Measurements from ENCODE around the gene TNS4. TPM values are rescaled to one million over a fixed set of nuclear protein-coding genes. Genes with fewer than 3 reads are reported as not detected.

The TNS4 gene
- total RNA-seq, 1 experiment from 2014 or later, result 0.21 TPM

- TF ChIP-seq, protein P1, sequence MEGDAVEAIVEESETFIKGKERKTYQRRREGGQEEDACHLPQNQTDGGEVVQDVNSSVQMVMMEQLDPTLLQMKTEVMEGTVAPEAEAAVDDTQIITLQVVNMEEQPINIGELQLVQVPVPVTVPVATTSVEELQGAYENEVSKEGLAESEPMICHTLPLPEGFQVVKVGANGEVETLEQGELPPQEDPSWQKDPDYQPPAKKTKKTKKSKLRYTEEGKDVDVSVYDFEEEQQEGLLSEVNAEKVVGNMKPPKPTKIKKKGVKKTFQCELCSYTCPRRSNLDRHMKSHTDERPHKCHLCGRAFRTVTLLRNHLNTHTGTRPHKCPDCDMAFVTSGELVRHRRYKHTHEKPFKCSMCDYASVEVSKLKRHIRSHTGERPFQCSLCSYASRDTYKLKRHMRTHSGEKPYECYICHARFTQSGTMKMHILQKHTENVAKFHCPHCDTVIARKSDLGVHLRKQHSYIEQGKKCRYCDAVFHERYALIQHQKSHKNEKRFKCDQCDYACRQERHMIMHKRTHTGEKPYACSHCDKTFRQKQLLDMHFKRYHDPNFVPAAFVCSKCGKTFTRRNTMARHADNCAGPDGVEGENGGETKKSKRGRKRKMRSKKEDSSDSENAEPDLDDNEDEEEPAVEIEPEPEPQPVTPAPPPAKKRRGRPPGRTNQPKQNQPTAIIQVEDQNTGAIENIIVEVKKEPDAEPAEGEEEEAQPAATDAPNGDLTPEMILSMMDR (IDR thresholded peaks at IDR 0.05; ENCODE audit: unreplicated experiment), result no peak
- Mint-ChIP-seq H3K4me1 (ENCODE audit: low read depth, unreplicated experiment) (peaks cover 20% of the 10 kb centered on the region), H3K36me3 (ENCODE audit: insufficient read depth, unreplicated experiment) (no peaks in the 10 kb centered on the region), H3K4me3 (ENCODE audit: low read depth, unreplicated experiment) (no peak overlapping the region), H3K27ac (ENCODE audit: unreplicated experiment) (no peak overlapping the region), H3K27me3 (ENCODE audit: unreplicated experiment) (peaks cover 72% of the 10 kb centered on the region), H3K9me3 (ENCODE audit: low read depth, unreplicated experiment) (peaks cover 3% of the 10 kb centered on the region)
- no peak for DNase-seq
- BruUV-seq (replicated peaks), result no TSS peak
- intact Hi-C loops (cut with micrococcal nuclease; ENCODE audit: unreplicated experiment), result loop anchor here (10.0 kb wide), 1 partner anchor 862 kb away; the partner anchor contains the start of gene STARD3
- CTCF ChIA-PET, result interaction anchor here (0.6 to 16.2 kb wide), 33 partner anchors 6 to 746 kb away, joined by 3 to 392 read pairs (median 4); partner anchors contain the start of genes IGFBP4 and SMARCE1
Measured at GRCh38 chr17:40496634-40497420, 4.6 kb downstream of the TNS4 start.

GRCh38 chr17:40496170-40496569 lies 5.3 kb downstream of the TNS4 start:
- CTCF ChIA-PET, result interaction anchor here (0.6 to 16.2 kb wide), 23 partner anchors 10 to 757 kb away, joined by 3 to 392 read pairs (median 4); no protein-coding TSS in a partner anchor
- Mint-ChIP-seq H3K27ac (ENCODE audit: unreplicated experiment) (no peak overlapping the region), H3K4me3 (ENCODE audit: low read depth, unreplicated experiment) (no peak overlapping the region), H3K4me1 (ENCODE audit: low read depth, unreplicated experiment) (peaks cover 20% of the 10 kb centered on the region), H3K9me3 (ENCODE audit: low read depth, unreplicated experiment) (peaks cover 3% of the 10 kb centered on the region), H3K27me3 (ENCODE audit: unreplicated experiment) (peaks cover 75% of the 10 kb centered on the region), H3K36me3 (ENCODE audit: insufficient read depth, unreplicated experiment) (no peaks in the 10 kb centered on the region)
- TF ChIP-seq, protein P1 (IDR thresholded peaks at IDR 0.05; ENCODE audit: unreplicated experiment), result no peak
- intact Hi-C loops (cut with micrococcal nuclease; ENCODE audit: unreplicated experiment), result loop anchor here (10.0 kb wide), 1 partner anchor 861 kb away; the partner anchor contains the start of gene STARD3
- BruUV-seq (replicated peaks), result no TSS peak
- DNase-seq, result no peak

DNA sequence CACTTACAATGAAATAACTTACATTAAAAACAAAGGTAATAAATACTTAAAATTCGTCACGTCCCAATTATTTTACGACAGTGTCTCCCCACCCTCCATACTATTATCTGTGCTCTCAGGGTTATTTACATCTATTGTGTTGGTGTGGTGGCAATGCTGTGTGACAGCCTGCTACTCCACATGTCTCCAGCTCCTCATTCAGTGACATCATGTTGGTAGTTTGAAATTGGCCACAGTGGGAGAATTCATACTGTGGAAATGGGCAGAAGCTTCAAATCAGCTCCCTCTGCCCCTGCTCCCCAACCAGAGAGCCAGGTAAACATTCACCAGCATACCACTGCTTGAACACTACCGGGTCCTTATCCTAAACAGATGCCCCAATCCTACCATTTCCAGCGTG lies 6.3 kb downstream of the TNS4 start:
- DNase-seq, result no peak
- Mint-ChIP-seq H3K27me3 (ENCODE audit: unreplicated experiment) (peaks cover 76% of the 10 kb centered on the region), H3K36me3 (ENCODE audit: insufficient read depth, unreplicated experiment) (no peaks in the 10 kb centered on the region), H3K9me3 (ENCODE audit: low read depth, unreplicated experiment) (peaks cover 3% of the 10 kb centered on the region), H3K4me3 (ENCODE audit: low read depth, unreplicated experiment) (no peak overlapping the region), H3K4me1 (ENCODE audit: low read depth, unreplicated experiment) (peaks cover 22% of the 10 kb centered on the region), H3K27ac (ENCODE audit: unreplicated experiment) (no peak overlapping the region)
- intact Hi-C loops (cut with micrococcal nuclease; ENCODE audit: unreplicated experiment), result loop anchor here (10.0 kb wide), 1 partner anchor 860 kb away; the partner anchor contains the start of gene STARD3
- TF ChIP-seq, protein P1 (IDR thresholded peaks at IDR 0.05; ENCODE audit: unreplicated experiment), result no peak
- no TSS peak for BruUV-seq (replicated peaks)
- CTCF ChIA-PET, result interaction anchor here (0.5 to 16.2 kb wide), 44 partner anchors 9 to 1206 kb away, joined by 3 to 392 read pairs (median 4); partner anchors contain the start of genes PSMD3 and TOP2A

- TF ChIP-seq, protein P1 (IDR thresholded peaks at IDR 0.05; ENCODE audit: unreplicated experiment), result no peak
- Mint-ChIP-seq H3K4me1 (ENCODE audit: low read depth, unreplicated experiment) (peaks cover 12% of the 10 kb centered on the region), H3K4me3 (ENCODE audit: low read depth, unreplicated experiment) (no peak overlapping the region), H3K36me3 (ENCODE audit: insufficient read depth, unreplicated experiment) (no peaks in the 10 kb centered on the region), H3K27ac (ENCODE audit: unreplicated experiment) (no peak overlapping the region), H3K27me3 (ENCODE audit: unreplicated experiment) (peaks cover 69% of the 10 kb centered on the region), H3K9me3 (ENCODE audit: low read depth, unreplicated experiment) (peaks cover 3% of the 10 kb centered on the region)
- intact Hi-C loops (cut with micrococcal nuclease; ENCODE audit: unreplicated experiment), result loop anchor here (10.0 kb wide), 1 partner anchor 859 kb away; the partner anchor contains the start of gene STARD3
- CTCF ChIA-PET, result interaction anchor here (0.6 to 16.2 kb wide), 18 partner anchors 7 to 870 kb away, joined by 3 to 392 read pairs (median 13); partner anchors contain the start of genes PSMD3, TNS4 and TOP2A
- no peak for DNase-seq
- no TSS peak for BruUV-seq (replicated peaks)
Measured at GRCh38 chr17:40493697-40494096, 7.7 kb downstream of the TNS4 start.
